Measurements from ENCODE around the gene CDK5RAP1.
A peak's percentile ranks its signal among the peaks of the same experiment; 100 is the strongest.

Gene CDK5RAP1

GRCh38 chr20:33386673-33387072 lies 14.6 kb downstream of the CDK5RAP1 start:
- no peak for DNase-seq (ENCODE audit: low read depth in 2 of 2)

- DNase-seq (ENCODE audit: low read depth in 2 of 2): no peak
Measured at GRCh38 chr20:33377366-33377765, 24.0 kb downstream of the CDK5RAP1 start.

GRCh38 chr20:33373735-33374605 lies 27.3 kb downstream of the CDK5RAP1 start:
- DNase-seq (ENCODE audit: low read depth in 2 of 2): no peak

- no peak for DNase-seq (ENCODE audit: low read depth in 2 of 2)
Measured at GRCh38 chr20:33372993-33373441, 28.3 kb downstream of the CDK5RAP1 start.

- DNase-seq (ENCODE audit: low read depth in 2 of 2): peak; percentile 8 to 31
Measured at GRCh38 chr20:33370291-33370690, 31.0 kb downstream of the CDK5RAP1 start.

- DNase-seq (ENCODE audit: low read depth in 2 of 2): no peak
Measured at GRCh38 chr20:33362898-33363297, 38.4 kb downstream of the CDK5RAP1 start.

- DNase-seq (ENCODE audit: low read depth in 2 of 2): no peak
Measured at GRCh38 chr20:33359399-33360261, 41.7 kb downstream of the CDK5RAP1 start.

- no peak for DNase-seq (ENCODE audit: low read depth in 2 of 2)
Measured at GRCh38 chr20:33353013-33353402, 48.3 kb downstream of the CDK5RAP1 start.

GRCh38 chr20:33352258-33353012 lies 48.9 kb downstream of the CDK5RAP1 start:
- no peak for DNase-seq (ENCODE audit: low read depth in 2 of 2)

GRCh38 chr20:33351696-33352095 lies 49.6 kb downstream of the CDK5RAP1 start:
- DNase-seq (ENCODE audit: low read depth in 2 of 2): no peak

- no peak for DNase-seq (ENCODE audit: low read depth in 2 of 2)
Measured at GRCh38 chr20:33349493-33349892, 51.8 kb downstream of the CDK5RAP1 start.

GRCh38 chr20:33348136-33348937 lies 53.0 kb downstream of the CDK5RAP1 start:
- no peak for DNase-seq (ENCODE audit: low read depth in 2 of 2)

- no peak for DNase-seq (ENCODE audit: low read depth in 2 of 2)
Measured at GRCh38 chr20:33345342-33345741, 56.0 kb downstream of the CDK5RAP1 start.

GRCh38 chr20:33343521-33343920 lies 57.8 kb downstream of the CDK5RAP1 start:
- DNase-seq (ENCODE audit: low read depth in 2 of 2): no peak

- DNase-seq (ENCODE audit: low read depth in 2 of 2): no peak
Measured at GRCh38 chr20:33339515-33340058, 61.7 kb downstream of the CDK5RAP1 start.

- DNase-seq (ENCODE audit: low read depth in 2 of 2): no peak
Measured at GRCh38 chr20:33338467-33339258, 62.7 kb downstream of the CDK5RAP1 start.

GRCh38 chr20:33337531-33338165 lies 63.7 kb downstream of the CDK5RAP1 start:
- DNase-seq (ENCODE audit: low read depth in 2 of 2): no peak

GRCh38 chr20:33337119-33337518 lies 64.2 kb downstream of the CDK5RAP1 start:
- DNase-seq (ENCODE audit: low read depth in 2 of 2): no peak

GRCh38 chr20:33336375-33336774 lies 64.9 kb downstream of the CDK5RAP1 start:
- DNase-seq (ENCODE audit: low read depth in 2 of 2): no peak
